HG03066 (cell line): ENCODE measurements around the gene LYPD3.
"Not testable (repeated sequence)": the region's sequence is repeated elsewhere in the genome, so short reads cannot be mapped to it uniquely, and the experiment has no call there.

ENCODE experiments used
- ATAC-seq: cut with Tn5 transposase; IDR thresholded peaks from one replicate; pipeline ENCODE4 v1.9.1; 2021; ENCODE audit warnings: low read depth; ENCODE audit not compliant: unreplicated experiment

The LYPD3 gene

GRCh38 chr19:43465468-43466120, at the start of gene LYPD3:
LYPD3 (minus strand) TSS chr19:43465608; CDS start chr19:43465571, 37 bp downstream.
- no peak for ATAC-seq

DNA sequence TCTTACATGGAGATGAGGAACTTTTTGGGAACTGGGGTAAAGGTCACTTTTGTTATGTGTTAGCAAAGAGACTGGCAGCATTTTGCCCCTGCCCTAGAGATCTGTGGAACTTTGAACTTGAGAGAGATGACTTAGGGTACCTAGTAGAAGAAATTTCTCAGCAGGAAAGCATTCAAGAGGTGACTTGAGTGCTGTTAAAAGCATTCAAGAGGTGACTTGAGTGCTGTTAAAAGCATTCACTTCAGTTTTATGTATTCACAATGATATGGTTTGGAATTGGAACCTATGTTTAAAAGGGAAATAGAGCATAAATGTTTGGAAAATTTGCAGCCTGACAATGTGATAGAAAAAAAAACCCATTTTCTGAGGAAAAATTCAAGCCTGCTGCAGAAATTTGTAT, 47.0 kb upstream of the LYPD3 start:
- not testable (repeated sequence) for ATAC-seq

DNA sequence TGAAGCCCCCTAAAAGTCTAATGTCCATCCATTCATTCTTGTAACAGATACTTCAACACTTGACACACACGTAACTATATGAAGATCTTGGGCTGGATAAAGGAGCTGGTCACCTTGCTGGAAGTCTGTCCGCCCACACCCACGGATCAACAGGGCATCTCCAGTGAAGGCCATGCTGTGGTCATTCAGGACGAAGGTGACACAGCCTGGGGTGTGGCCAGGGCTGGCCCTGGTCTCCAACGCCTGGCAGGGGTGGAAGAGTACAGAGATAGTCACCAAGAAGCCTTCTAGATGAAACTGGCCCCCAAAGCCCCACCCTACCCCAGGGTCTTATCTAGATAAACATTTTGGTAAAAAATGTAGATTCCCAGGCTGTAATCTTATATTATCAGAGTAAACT, 45.9 kb upstream of the LYPD3 start:
- no peak for ATAC-seq

DNA sequence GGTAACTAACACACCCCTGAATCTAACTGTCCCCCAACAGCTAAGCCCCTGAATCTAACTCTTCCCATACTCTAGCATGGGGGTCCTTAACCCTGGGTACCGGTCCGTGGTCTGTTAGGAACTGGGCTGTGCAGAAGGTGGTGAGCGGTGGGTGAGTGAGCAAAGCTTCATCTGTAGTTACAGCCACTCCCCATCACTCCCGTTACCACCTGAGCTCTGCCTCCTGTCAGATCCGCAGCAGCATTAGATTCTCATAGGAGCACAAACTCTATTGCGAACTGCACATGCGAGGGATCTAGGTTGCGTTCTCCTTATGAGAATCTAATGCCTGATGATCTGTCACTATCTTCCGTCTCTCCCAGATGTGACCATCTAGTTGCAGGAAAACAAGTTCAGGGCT, 45.3 kb upstream of the LYPD3 start:
- ATAC-seq = no peak

GRCh38 chr19:43507880-43508279, 42.5 kb upstream of the LYPD3 start:
- no peak for ATAC-seq

GRCh38 chr19:43506629-43507028, 41.2 kb upstream of the LYPD3 start:
- no peak for ATAC-seq

DNA sequence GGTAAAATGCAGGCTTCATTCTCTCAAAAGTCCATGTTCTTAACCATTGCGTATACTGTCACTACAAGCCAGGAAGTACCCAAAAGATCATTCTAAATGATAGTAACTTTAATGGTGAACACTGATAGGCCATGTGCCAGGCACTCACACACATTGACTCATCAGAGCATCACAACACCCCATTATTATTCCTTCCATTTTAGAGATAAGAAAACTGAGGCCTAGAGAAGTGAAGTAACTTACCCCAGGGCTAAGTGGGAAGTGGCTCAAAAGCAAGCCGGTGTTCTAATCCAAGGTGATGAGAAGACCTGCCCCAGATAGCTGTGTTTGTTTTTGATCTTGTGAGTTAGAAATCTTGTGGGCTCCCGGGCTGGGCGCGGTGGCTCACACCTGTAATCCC, 40.5 kb upstream of the LYPD3 start:
- ATAC-seq = no peak

GRCh38 chr19:43505186-43505456, 39.7 kb upstream of the LYPD3 start:
- no peak for ATAC-seq

GRCh38 chr19:43504426-43505185, 39.2 kb upstream of the LYPD3 start, which contains the start of gene PHLDB3:
PHLDB3 (minus strand) TSS chr19:43504746; CDS start chr19:43504118, 628 bp downstream.
- ATAC-seq = peak; percentile 23

- ATAC-seq = peak; percentile 87
These were observed 38.4 kb upstream of the LYPD3 start for GRCh38 chr19:43503501-43504425.

GRCh38 chr19:43502419-43502976, 37.1 kb upstream of the LYPD3 start:
- no peak for ATAC-seq

DNA sequence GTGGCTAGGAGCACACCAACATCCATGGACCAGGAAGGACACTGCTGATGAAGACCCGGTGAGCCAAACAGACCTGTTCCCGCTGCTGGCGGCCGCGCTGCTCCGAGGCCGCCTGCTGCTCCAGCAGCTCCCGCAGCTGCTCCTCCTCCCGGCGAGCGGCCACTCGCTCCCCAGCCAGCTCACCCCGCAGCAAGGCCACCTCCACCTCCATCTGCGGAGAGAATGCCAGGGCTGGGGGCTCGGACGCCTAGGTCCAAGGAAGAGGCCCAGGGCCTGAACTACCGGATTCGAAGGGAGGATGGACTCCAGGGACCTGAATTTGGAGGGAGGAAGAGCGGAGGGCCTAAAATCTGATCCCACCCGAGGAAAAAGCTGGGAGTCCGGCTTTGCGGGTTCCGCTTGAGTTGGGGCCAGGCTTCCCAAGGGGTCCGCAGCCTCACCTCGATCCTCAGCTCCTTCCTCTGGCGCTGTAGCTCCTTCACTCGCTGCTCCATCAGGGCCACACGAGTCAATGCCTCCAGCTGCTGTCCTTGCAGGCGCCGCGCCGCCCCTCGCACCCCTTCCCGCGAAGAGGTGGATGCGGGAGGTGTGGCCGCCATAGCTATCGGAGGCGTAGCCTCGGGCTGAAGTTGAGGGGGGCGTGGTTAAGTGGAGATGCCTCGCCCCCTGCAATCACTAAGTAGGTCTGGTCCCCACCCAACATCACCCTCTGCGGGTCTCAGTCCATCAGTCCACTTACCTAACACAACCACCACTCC, 36.4 kb upstream of the LYPD3 start:
- ATAC-seq = no peak

GRCh38 chr19:43499042-43499441, 33.6 kb upstream of the LYPD3 start:
- no peak for ATAC-seq

GRCh38 chr19:43498233-43498842, 32.9 kb upstream of the LYPD3 start:
- no peak for ATAC-seq

- ATAC-seq = no peak
These were observed 31.6 kb upstream of the LYPD3 start for GRCh38 chr19:43496960-43497359.

GRCh38 chr19:43495082-43495481, 29.7 kb upstream of the LYPD3 start:
- no peak for ATAC-seq

DNA sequence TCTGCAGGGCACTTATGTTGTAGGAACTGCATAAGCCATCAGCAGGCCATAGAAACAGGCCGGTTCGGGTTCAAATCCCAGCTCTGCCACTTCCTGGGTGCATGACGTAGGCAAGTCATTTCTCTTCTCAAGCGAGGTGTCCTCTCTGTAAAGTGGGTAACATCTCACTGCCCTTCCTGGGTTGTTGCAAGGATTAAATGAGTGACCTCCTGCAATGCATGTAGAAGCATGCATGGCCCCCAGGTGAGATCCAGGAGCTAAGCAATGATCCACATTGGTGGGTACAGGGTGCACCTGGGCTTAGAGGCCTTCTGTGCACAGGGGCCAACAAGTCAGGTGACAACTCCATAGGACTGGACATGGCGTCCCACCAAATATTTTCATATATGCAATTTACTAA, 25.4 kb upstream of the LYPD3 start:
- ATAC-seq = no peak

DNA sequence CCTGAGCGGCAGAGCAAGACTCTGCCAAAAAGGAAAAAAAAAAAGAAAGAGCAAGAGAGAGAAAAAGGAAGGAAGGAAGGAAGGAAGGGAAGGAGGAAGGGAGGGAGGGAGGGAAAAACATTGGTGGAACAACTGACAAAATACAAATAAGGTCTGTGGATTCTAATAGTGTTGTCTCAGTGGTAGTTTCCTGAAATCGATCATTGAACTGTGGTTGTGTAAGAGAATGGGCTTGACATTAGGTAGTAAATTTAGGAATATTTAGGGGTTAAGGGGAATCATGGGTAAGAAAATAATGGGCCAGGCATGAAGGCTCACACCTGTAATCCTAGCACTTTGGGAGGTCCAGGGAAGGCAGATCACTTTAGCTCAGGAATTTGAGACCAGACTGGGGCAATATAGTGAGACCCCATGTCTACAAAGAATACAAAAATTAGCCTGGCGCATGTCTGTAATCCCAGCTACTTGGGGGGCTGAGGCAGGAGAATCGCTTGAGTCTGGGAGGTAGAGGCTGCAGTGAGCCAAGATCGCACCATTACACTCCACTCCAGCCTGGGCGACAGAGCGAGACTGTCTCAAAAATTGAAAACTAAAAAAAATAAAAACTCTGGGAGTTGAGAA, 24.7 kb upstream of the LYPD3 start:
- ATAC-seq = no peak

DNA sequence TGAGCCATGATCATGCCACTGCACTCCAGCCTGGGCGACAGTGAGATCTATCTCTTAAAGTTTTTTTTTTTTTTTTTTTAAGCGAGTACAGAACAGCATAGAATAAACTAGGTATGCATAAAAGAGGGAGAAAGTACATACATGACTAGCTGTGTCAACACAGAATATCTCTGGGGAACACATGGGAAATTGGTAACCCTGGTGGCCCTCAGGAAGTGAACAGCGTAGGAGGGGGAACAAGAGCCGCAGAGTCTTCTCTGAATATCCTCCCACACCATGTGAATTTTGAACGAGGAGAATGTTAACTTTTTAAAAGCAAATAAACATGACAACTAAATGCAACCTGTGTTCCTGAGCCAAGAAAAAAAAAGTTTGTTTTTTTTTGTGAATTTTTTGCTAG, 23.9 kb upstream of the LYPD3 start:
- ATAC-seq = no peak
